ENCODE data around the gene PRKG1. TPM values are rescaled to one million over a fixed set of nuclear protein-coding genes. Genes with fewer than 3 reads are reported as not detected.

Gene PRKG1
- total RNA-seq, 1 experiment from 2014 or later: 10.4 TPM

DNA sequence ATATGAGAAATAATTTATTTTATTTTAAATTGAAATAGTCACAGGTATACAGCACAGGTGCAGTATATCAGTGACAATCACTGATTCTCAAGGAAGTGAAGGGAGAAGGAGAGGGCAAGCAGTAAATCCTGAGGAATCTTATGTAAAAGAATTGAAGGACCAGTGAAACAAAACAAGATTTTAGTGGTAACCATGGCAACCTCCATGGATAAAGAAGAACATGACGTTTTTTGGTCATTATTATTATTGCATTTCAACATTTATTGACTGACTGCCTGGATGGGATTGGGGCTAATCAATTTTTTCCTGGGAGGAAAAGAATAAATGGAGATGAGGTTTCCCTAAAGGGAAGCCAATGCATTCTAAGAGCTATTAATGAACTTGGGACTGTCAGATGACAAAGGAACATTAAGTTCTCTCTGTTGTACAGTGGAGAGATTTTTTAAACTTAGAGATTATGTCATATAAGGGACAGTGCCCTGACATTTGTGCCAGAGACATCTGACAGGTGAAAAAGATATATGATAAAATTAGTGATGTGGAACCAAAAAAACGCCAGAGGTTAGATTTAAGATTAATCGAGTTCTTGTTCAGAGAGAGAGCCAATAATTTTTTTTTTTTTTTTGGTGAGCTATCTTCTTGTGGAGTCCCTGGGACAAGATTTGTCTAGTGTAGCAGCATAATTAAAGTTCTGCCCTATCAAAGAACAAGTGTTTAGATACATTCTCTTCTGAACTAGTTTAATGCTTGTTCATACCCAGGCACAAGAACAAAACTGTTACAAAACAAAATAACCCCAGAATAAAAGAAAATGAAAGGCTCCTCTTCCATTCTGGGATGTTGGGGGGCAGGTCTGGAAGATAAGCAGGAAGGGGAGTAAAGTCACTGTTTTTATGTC is 345.2 kb downstream of the PRKG1 start:
- Histone ChIP-seq H3K14ac (ENCODE audit: insufficient read depth, low read length) (no peak overlapping the region), H2BK12ac (ENCODE audit: insufficient read length, low read depth, low read length) (no peak overlapping the region), H3K23me2 (ENCODE audit: insufficient read length, low read depth, low read length, poor library complexity, severe bottlenecking) (no peaks in the 10 kb centered on the region), H3K9me3 (ENCODE audit: control insufficient read depth, low read depth, low read length) (no peaks in the 10 kb centered on the region), H3K56ac (ENCODE audit: insufficient read length, low read depth, low read length) (no peak overlapping the region), H2AK5ac (ENCODE audit: insufficient read length, low read length) (no peak overlapping the region), H4K91ac (ENCODE audit: insufficient read length, low read depth, low read length) (no peak overlapping the region), H2BK120ac (ENCODE audit: low read depth, low read length, poor library complexity, severe bottlenecking) (no peak overlapping the region), H3K9ac (ENCODE audit: extremely low read depth, insufficient read length, low read length) (no peak overlapping the region), H3K4ac (ENCODE audit: low read depth, low read length) (no peak overlapping the region), H4K5ac (ENCODE audit: insufficient read length, low read depth, low read length) (no peak overlapping the region), H3K18ac (ENCODE audit: insufficient read length, low read depth, low read length) (no peak overlapping the region), H3K27ac (ENCODE audit: insufficient read length, low read depth, low read length) (no peak overlapping the region), H4K8ac (replicated peaks; ENCODE audit: insufficient read length, low read depth, low read length) (no peak overlapping the region), H3T11ph (ENCODE audit: low read length) (no peak overlapping the region), H3K79me1 (ENCODE audit: insufficient read depth, low read depth, low read length, poor library complexity, severe bottlenecking) (no peaks in the 10 kb centered on the region), H3K27me3 (ENCODE audit: insufficient read depth, low read length) (no peaks in the 10 kb centered on the region), H3K4me2 (ENCODE audit: insufficient read depth, insufficient read length, low read length) (no peak overlapping the region), H3K23ac (ENCODE audit: insufficient read length, low read depth, low read length) (no peak overlapping the region), H2BK15ac (ENCODE audit: low read depth, low read length) (no peak overlapping the region), H2AFZ (ENCODE audit: low read length) (no peak overlapping the region), H3K79me2 (ENCODE audit: insufficient read depth, low read length) (no peaks in the 10 kb centered on the region), H2BK5ac (ENCODE audit: insufficient read length, low read length) (no peak overlapping the region), H2BK20ac (ENCODE audit: low read depth, low read length, poor library complexity, severe bottlenecking) (no peak overlapping the region), H3K4me1 (ENCODE audit: insufficient read depth, low read length) (no peaks in the 10 kb centered on the region), H4K20me1 (ENCODE audit: control insufficient read depth, insufficient read depth, insufficient read length) (no peaks in the 10 kb centered on the region)
- TF ChIP-seq, protein P1, sequence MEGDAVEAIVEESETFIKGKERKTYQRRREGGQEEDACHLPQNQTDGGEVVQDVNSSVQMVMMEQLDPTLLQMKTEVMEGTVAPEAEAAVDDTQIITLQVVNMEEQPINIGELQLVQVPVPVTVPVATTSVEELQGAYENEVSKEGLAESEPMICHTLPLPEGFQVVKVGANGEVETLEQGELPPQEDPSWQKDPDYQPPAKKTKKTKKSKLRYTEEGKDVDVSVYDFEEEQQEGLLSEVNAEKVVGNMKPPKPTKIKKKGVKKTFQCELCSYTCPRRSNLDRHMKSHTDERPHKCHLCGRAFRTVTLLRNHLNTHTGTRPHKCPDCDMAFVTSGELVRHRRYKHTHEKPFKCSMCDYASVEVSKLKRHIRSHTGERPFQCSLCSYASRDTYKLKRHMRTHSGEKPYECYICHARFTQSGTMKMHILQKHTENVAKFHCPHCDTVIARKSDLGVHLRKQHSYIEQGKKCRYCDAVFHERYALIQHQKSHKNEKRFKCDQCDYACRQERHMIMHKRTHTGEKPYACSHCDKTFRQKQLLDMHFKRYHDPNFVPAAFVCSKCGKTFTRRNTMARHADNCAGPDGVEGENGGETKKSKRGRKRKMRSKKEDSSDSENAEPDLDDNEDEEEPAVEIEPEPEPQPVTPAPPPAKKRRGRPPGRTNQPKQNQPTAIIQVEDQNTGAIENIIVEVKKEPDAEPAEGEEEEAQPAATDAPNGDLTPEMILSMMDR (conservative IDR thresholded peaks at IDR 0.05): no peak
- Mint-ChIP-seq H3K36me3 (ENCODE audit: insufficient read depth in 1 of 3, low read depth in 3 of 3) (0 out of 7 replicates have a peak, but pooled peaks cover 0 to 3% (median 0%) of the 10 kb centered on the region in 3 experiments), H3K27me3 (ENCODE audit: low read depth) (no peaks in the 10 kb centered on the region), H3K27ac (no peak overlapping the region), H3K4me1 (peaks cover 5 to 6% of the 10 kb centered on the region in 2 experiments), H3K9me3 (no peaks in the 10 kb centered on the region), H3K4me3 (no peak overlapping the region)
- no peak for DNase-seq
- WGBS (ENCODE audit: extremely low coverage, insufficient read length, low lambda C conversion rate): no CpG with 5 or more reads among the region's 3 CpGs

Data from H9 (cell line).